ENCODE results near the gene PRRG2.

The PRRG2 gene

DNA sequence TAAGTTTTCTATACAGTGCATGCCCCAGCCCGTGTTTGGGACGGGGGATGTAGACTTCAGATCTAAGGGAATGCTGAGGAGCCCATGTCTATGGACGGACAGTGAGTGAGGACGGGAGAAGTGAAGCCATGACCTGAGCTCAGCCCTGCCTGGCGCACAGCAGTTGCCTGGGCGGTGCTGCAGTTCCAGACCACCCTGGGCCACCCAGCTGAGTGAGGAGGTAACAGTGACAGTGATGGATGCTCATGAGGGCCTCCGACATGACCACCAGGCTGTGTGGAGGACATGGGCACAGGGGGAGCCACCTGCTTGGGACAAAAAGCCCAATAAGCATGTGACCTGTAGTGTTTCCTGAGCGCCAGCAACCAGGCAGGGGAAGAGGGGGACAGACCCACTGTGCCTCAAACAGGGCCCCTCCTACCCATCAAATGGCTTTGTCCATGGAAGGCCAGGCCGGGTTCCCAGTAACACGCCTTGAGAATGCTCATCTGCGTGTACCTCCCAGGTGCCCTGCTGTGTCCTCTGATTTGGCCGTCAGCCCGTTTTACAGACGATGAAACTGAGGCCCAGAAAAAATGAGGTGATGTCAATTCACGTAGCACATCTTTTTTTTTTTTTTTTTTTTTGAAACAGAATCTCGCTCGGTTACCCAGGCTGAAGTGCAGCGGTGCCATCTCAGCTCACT, 23.3 kb upstream of the PRRG2 start:
- DNase-seq (ENCODE audit: low read depth), result no peak

DNA sequence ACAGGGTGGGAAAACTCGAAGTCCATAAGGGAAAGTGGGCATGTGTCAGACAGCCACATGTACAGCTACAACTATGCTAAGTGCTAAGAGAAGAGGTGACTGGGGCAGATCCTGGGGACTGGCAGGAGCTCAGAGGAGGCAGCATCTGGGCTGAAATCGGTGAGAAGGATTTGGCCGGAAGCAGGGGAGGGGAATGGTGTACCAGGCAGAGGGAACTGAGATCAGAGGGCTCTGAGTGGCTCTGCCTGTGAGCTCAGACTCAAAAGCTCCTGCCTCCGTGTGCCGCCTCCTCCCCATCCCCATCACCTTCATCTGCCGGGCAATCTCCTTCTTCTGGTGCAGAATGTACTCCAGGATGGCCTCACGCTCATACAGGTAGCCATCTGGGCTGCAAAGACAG, 22.5 kb upstream of the PRRG2 start:
- no peak for DNase-seq (ENCODE audit: low read depth)

DNA sequence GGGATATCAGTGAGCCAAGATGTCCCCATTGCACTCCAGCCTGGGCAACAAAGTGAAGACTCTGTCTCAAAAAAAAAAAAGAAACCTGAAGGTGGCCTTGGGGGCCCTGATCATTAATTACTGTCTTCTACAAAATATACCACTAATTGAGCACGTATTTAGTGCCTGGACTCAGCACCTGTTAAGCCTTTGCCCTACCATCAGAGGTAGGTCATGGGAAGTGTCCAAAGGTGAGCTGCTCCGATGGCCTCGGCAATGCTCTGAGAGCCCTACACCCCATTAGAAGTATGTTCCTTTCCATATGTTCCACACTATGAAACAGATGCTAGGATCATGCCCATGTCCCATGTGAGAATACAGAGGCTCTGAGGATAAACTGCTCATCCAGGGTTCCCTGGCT, 21.7 kb upstream of the PRRG2 start:
- no peak for DNase-seq (ENCODE audit: low read depth)

DNA sequence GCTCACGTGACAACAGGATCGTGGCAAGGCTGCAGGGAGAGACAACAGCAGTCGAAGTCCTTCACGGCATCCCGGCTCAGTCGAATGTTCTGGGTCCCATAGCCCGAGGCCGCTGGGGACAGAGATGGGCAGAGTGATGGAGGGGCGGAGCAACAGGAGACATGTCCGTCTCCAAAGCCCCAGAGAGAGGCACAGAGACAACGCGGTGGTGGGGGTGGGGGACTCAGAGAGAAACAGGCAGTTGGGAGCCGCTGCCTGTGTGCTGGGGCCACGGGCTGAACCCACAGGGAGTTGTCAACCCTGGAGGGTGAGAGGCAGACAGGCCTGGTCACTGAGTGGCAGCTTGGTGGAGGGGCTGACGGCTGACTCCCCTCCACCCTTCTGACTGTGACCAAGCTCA, 21.2 kb upstream of the PRRG2 start:
- no peak for DNase-seq (ENCODE audit: low read depth)

DNA sequence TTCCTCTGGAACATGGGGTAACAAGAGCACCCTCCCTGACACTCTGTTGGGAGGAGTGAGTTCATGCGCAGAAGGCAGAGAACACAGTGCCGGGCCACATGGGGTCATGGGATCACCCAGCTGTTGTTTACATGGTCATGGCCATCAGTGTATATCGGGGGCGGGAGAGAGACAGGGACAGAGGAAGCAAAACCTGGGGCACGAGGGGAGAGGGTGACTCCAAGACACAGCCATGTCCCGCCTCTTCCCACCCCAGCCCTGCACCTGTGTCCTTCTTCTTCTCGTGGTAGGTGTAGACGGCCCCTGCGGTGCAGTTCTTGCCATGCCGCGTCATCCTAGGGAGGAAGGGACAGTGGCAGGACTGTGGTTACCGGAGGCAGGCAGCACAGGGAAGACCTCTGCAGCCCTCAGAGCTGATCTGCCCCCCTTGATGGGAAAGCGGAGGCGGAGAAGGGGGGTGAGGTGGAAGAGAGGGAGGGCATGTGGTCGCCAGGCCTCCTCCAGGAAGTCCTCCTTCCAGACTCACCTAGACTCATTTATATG, 20.7 kb upstream of the PRRG2 start:
- DNase-seq (ENCODE audit: low read depth), result no peak

DNA sequence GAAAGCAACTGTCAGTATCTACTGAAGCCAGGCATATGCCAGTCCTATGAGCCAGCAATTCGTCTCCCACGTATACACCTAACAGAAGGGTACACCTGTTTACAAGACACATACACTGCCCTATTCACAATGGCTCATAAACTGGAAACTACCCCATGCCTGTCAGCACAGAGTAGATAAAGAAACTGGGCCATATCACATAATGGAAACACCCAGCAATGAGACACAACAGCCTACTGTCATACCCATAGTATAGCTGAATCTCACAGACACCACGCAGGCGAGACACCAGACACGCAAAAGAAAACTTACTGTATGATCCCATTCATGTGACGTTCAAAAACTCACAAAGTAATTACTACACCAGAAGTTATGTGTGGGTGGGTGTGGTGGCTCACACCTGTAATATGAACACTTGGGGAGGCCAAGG, 16.5 kb upstream of the PRRG2 start:
- DNase-seq (ENCODE audit: low read depth), result no peak

DNA sequence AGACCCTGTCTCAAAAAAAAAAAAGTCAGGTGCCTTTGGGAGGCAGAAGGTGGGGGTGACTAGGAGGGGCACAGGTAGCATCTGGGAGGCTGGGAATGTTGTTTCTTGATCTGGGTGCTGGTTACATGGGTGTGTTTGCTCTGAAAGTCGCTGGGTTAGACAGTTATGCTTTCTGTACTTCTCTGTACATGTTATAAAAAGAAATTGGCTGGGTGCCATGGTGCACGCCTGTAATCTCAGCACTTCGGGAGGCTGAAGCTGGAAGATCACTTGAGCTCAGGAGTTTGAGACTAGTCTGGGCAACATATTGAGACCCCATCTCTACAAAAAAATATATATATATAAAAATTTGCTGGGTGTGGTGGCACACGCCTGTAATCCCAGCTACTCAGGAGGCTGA, 15.9 kb upstream of the PRRG2 start:
- no peak for DNase-seq (ENCODE audit: low read depth)

DNA sequence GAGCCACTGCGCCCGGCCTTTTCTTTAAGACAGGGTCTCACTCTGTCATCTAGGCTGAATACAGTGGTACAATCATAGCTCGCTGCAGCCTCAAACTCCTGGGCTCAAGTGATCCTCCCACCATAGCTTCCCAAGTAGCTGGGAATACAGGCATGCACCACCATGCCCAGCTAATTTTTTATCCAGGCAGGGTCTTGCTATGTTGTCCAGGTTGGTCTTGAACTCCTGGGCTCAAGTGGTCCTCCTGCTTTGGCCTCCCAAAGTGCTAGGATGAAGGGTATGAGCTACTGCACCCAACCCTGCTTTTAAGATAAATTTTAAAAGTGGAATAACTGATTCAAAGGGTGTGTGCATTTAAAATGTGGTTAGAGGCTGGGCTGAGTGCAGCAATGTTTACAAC, 14.8 kb upstream of the PRRG2 start:
- no peak for DNase-seq (ENCODE audit: low read depth)

DNA sequence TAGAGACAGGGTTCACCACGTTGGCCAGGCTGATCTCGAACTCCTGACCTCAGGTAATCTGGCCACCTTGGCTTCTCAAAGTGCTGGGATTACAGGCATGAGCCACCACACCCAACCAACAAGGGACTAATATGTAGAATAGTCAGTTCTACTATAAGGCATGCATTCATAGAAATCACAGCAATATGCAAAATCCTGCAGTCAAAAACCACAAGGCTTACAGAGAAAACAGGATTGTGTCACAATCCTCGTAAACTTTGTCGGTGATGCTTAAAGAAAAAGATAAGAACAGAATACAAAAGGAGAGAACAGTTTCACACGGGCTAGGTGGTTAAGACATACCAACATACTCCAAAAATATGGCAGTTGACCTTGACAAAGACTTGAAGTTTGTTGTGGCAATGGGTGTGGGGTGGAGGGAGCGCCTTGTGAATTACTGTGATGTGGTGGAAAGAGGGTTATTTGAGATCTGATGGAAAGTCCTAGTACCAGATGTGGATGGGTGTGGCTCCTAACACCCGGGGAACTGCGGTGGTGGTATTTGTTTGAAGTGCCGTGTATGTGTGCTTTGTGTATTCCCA, 13.2 kb upstream of the PRRG2 start:
- DNase-seq (ENCODE audit: low read depth), result no peak

DNA sequence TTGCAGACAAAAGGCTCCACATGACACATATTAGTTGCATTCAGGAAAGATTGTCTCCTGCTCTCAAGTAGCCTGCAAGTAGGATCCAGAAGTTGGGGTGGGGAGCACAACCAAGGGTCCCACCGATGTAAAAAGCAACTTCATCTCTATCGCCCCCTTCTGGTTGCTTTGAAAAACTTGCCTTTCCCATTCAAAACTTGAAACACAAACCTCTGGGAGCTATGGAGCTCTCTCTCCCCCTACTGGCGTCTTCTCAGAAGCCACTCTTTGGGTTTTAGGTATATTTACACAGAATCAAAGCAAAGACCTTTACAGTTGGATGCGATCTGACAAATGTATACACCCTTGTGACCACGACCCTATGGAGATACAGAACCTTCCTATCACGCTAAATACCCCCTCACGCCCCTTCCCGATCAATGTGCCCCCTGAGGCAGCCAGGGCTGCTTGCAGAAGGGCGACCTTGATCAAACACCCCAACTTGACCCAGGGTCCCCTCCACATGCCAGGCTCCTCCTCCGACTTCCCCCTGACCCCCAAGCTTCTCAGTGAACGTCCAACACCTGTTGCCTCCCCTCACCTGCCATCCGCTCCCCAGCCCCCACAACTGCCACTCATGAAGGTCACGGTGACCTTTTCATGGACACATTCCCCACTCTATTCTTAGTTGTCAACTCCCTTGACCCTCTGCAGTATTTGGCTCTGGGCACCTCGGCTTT, 10.8 kb upstream of the PRRG2 start:
- DNase-seq (ENCODE audit: low read depth), result peak; percentile 68

DNA sequence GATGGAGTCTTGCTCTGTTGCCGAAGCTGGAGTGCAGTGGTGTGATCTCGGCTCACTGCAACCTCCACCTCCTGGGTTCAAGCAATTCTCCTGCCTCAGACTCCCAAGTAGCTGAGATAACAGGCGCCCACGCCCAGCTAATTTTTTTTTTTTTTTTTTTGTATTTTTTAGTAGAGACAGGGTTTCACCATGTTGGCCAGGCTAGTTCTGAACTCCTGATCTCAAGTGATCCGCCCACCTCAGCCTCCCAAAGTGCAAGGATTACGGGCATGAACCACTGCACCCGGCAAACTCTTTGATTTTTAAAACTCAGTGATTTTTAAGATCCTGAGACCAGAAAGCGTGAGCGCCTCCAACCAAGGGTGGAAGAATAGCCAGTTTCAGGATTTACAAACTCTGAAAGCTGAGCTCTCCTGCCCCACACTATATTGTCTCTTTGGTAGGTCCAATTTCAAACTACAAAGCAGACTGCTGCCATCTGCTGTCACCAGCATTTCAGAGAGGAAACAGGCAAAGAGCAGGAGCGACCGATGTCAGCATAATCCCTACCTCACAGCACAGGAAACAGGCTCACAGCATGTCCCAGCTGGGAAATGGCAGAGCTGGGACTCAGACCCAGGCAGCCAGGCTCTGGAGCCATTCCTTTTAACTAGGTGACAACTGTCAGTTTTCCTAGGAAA, 10.0 kb upstream of the PRRG2 start:
- no peak for DNase-seq (ENCODE audit: low read depth)

DNA sequence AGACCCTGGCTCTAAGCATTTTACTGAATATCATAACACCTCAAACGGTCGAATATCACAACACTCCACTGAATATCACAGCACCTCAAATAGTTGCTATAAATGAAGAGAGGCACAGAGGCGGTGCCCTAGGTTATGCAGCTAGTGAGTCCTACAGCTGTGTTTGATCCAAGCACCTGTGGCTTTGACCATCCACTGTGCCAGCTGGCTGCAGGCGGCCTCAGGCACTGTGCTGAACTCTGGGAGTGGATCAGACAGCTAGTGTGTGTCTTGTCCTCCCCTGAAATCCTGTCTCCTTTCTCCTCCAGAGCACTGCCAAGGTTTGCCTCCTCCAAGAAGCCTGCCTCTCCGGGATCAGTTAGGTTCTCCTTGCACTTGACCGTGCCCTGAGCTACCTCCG, 8.1 kb upstream of the PRRG2 start:
- no peak for DNase-seq (ENCODE audit: low read depth)

DNA sequence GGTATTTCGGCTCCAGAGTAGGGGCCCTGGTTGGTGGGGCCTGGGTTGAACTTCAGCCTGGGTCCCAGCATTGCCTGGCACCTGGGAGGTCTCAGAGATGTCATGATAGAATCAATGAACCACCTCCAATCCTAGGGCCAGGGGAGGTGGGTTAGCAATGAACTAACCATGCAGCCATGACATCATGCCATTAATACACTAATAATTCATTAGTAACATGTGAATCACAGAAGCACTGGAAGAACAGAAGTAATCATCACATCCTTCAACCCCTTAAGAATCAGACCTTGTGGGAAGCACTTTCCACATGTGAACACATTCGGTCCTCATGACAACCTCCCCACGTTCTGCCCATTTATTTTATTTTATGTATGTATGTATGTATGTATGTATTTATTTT, 7.7 kb upstream of the PRRG2 start:
- no peak for DNase-seq (ENCODE audit: low read depth)

DNA sequence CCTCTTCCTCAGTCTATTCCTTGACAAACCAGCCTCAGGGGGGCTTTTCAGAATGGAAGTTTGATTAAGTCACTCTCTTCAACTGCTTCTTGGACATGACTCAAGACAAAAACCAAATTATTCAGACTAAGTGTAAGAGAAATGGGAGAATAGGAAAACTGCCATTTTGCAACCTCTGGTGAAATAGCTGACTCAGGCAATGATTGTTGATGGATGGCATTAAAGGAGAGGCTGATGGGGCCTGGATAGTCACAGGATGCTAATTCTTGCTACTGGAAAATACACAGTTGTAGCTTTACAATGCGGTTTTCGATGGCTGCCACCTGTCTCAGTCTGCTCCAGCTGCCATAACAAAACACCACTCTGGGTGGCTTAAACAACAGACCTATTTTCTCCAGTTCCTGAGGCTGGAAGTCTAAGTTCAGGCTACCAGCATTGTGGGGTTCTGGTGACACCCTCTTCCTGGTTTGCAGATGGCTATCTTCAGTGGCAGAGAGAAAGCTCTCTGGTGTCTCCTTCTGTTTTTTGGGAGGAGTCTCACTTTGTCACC, 6.8 kb upstream of the PRRG2 start:
- peak; percentile 42 for DNase-seq (ENCODE audit: low read depth)

DNA sequence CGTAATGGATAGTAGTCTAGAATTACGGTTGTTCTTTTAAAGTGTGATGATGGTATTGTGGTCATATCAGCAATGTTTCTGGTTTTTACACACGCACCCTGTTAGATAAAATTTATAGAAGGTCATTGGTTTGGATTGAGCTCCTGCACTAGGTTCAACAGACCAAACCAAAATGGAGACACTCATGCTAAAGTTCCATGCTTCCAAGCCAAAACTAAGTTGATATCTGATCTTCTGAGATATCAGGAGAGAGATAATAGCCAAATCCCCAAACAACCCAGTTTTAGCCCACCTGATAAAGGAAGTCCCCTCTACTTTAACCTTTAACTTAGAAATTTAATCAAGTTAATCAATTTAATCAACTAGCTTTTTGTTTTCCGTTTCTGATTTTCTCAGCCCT, 1.9 kb upstream of the PRRG2 start:
- no peak for DNase-seq (ENCODE audit: low read depth)

DNA sequence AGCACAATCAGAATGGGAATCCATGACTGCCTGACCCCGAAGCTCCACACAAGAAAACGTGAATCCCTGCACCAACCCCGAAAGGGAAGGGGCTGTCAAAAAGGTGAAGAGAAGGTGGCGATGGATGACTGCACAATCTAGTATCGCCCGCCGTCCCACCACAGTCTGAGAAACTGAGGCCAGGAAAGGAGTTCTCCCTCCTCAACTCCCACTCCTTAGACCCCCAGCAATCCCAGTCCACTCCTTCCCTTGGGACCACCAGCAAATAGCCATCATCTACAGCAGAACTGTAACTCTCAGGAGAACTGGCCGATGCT, 1.2 kb upstream of the PRRG2 start:
- no peak for DNase-seq (ENCODE audit: low read depth)

DNA sequence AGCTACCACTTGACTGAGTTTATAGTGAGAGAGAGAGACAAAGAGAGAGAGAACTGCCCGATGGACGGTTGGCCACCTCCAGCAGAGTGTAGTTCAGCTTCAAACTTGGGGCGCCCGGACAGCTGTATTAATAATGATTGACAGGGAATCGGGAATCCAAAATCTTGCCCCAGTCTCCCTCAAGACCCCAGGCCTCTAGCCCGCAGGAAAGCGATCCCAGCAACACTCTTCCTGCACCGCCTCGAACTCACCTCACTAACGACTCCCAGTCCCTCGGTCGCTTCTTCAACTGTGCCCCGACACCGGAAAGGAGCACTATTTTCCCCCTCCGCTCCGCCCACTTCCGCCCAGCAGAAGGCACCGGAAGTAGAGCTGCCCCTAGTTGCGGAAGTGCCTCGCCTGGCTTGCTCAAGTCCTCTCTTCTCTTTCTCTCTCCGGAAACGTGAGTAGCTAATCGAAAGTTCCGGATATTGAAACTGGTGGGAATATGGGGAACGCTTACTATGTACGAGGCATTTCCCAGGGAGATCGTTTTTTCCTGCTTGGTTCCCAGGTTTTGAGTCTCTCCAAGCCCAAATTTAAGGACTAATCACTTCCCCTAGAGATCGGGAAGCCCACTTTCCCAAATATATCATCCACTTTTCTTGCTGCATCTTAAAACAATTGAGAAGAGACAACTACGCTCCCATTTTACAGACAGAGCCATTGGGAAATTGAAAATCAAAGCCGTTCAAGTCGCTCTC, 681 bp upstream of the PRRG2 start, which contains the start of gene NOSIP:
Gene NOSIP (minus strand): TSS at position 293 of the 743 bp plus-strand sequence. CDS start 19,865 bp downstream, outside the sequence.
- peak; percentile 98 for DNase-seq (ENCODE audit: low read depth)

DNA sequence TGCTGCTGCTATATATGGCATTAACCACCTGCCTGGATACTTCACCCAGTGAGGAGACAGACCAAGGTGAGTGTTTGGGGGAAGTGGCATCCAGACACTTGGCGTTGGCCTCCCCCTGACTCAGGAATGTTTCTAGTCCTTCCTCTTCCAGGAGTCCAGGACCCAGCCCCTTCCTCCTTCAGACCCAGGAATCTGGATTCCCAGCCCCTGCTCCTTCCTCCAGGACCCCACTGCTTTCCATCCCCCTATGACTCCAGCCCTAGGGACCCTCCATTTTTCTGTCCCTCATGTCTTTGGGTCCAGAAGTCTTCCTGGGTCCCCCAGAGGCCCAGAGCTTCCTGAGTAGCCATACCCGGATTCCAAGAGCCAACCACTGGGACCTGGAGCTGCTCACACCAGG, 2.1 kb downstream of the PRRG2 start:
- DNase-seq (ENCODE audit: low read depth), result no peak

DNA sequence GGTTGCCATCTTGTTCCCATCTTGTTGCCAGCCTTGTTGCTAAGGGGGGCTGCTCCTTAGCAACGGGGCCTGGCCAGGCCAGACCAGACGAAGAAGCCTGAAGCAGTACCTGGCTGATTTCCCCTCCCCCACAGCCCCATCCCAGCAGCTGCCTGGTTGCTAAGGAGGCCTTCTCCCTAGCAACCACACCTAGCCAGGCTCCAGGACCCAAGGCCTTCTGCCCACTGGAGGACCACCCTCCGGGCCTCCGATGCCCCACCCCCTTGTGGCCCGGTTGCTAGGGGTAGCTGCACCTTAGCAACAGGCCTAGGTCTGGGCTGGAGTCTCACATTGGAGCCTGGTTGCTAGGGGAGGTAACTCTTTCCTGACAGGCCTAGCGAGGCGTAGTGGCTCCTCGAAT, 3.9 kb downstream of the PRRG2 start:
- no peak for DNase-seq (ENCODE audit: low read depth)

DNA sequence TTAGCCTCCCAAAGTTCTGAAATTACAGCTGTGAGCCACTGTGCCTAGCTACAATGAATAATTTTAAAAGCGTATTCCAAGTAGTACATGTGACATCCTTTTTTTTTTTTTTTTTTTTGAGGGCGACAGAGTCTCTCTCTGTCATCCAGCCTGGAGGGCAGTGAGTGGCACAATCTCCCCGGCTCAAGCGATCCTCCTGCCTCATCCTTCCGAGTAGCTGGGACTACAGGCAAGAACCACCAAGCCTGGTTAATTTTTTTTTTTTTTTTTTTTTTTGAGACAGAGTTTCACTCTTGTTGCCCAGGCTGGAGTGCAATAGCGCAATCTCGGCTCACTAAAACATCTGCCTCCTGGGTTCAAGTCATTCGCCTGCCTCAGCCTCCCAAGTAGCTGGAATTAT, 6.1 kb downstream of the PRRG2 start:
- DNase-seq (ENCODE audit: low read depth), result no peak

DNA sequence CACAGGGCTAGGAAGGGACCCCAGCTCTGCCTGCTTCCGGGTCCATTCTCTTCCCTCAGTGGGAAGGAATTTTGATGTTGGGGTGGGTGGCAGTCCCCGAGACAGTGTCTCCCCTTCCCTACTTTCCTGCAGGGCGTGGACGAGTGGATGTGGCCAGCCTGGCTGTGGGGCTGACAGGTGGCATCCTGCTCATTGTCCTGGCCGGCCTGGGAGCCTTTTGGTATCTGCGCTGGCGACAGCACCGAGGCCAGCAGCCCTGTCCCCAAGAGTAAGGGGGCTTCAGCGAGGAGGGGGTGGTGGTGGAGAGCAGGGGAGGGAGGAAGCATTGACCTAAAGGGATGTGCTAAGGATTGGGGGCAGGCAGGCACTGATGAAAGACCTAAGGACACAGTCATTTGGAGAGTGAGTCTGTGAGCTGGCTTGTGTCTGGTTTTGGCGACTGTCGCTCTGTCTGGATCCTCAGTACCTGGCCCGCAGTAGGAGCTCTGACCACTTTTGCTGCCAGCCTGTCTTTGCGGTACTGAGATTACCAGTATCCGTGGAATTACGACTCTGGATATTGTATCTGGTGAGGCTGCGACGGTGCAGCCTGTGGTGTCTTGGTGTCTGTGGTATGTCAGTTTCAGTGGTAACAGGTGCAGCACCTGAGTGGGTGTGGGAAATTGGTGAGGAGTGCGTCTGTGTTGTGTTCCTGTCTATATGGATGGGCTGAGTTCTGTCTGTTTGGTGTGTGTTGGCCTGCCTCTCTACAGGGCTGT, 7.4 kb downstream of the PRRG2 start:
- no peak for DNase-seq (ENCODE audit: low read depth)
